ENCODE results near the gene CNN1. TPM values are rescaled to one million over a fixed set of nuclear protein-coding genes. Genes with fewer than 3 reads are reported as not detected.

CNN1 gene
- total and polyA plus RNA-seq, 2 of the 13 experiments (the other 11 are each of a cell fraction or from before 2014, with no cell fraction given): 0.70 to 1.1 TPM

DNA sequence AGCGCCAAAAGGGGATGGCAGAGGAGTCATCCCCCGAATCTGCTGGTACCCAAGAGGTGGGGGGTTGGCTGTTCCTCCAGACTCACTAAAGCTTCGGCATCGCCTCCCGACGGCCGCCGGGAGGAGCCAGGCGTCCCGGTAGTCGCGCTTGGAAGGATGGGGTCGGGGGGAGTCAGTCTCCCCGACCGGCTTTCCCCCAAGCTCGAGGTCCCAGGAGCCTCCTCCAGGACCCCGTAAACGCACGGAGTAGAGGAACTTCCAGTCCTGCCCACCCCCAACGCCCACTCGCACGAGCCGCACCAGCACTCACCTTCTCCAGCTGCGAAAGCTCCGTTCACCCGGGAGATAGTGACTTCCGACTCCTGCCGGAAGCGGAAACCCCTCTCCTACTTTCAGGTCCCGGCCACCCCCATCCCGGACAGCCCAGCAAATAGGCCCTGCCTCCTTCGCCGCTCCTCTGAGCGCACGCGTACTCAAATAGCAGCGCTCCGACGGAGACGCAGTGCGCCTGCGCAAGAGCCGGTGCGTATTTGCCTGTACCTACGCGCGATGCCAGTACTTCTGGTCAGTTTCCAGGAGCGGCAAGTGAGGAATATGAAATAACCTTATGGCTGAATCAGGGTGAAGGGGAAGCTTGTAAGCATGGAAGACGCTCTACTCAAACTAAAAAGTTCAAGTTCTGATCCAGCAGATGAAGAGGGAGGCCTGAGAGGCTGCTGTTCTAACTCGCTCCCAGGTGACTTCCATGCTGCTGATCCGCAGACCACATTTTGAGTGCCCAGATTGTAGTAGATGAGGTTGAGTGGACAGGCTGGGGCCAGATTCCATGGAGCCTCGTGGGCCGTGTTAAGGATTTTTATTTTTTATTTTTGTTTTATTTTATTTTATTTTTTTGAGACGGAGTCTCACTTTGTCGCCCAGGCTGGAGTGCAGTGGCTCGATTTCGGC, 20.5 kb downstream of the CNN1 start, which contains the start of gene ELOF1 (continued):
- TF ChIP-seq, protein P1, sequence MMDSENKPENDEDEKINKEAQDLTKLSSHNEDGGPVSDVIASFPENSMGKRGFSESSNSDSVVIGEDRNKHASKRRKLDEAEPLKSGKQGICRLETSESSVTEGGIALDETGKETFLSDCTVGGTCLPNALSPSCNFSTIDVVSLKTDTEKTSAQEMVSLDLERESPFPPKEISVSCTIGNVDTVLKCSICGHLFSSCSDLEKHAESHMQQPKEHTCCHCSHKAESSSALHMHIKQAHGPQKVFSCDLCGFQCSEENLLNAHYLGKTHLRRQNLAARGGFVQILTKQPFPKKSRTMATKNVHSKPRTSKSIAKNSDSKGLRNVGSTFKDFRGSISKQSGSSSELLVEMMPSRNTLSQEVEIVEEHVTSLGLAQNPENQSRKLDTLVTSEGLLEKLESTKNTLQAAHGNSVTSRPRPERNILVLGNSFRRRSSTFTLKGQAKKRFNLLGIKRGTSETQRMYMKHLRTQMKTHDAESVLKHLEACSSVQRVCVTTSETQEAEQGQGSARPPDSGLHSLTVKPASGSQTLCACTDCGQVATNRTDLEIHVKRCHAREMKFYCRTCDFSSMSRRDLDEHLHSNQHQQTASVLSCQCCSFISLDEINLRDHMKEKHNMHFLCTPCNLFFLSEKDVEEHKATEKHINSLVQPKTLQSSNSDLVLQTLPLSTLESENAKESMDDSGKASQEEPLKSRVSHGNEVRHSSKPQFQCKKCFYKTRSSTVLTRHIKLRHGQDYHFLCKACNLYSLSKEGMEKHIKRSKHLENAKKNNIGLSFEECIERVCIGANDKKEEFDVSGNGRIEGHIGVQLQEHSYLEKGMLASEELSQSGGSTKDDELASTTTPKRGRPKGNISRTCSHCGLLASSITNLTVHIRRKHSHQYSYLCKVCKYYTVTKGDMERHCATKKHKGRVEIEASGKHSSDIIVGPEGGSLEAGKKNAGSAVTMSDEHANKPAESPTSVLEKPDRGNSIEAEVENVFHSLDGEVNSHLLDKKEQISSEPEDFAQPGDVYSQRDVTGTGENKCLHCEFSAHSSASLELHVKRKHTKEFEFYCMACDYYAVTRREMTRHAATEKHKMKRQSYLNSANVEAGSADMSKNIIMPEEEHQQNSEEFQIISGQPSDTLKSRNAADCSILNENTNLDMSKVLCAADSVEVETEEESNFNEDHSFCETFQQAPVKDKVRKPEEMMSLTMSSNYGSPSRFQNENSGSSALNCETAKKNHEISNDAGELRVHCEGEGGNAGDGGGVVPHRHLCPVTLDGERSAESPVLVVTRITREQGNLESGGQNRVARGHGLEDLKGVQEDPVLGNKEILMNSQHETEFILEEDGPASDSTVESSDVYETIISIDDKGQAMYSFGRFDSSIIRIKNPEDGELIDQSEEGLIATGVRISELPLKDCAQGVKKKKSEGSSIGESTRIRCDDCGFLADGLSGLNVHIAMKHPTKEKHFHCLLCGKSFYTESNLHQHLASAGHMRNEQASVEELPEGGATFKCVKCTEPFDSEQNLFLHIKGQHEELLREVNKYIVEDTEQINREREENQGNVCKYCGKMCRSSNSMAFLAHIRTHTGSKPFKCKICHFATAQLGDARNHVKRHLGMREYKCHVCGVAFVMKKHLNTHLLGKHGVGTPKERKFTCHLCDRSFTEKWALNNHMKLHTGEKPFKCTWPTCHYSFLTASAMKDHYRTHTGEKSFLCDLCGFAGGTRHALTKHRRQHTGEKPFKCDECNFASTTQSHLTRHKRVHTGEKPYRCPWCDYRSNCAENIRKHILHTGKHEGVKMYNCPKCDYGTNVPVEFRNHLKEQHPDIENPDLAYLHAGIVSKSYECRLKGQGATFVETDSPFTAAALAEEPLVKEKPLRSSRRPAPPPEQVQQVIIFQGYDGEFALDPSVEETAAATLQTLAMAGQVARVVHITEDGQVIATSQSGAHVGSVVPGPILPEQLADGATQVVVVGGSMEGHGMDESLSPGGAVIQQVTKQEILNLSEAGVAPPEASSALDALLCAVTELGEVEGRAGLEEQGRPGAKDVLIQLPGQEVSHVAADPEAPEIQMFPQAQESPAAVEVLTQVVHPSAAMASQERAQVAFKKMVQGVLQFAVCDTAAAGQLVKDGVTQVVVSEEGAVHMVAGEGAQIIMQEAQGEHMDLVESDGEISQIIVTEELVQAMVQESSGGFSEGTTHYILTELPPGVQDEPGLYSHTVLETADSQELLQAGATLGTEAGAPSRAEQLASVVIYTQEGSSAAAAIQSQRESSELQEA (CRISPR knock-in tag; IDR thresholded peaks at IDR 0.05; ENCODE audit: not compliant biosample characterization): peak; percentile 25
- no peak for TF ChIP-seq ISX (CRISPR knock-in tag; conservative IDR thresholded peaks at IDR 0.05)
- TF ChIP-seq, protein P2, sequence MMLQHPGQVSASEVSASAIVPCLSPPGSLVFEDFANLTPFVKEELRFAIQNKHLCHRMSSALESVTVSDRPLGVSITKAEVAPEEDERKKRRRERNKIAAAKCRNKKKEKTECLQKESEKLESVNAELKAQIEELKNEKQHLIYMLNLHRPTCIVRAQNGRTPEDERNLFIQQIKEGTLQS (CRISPR knock-in tag; IDR thresholded peaks at IDR 0.05): no peak
- no peak for TF ChIP-seq NR2F6 (IDR thresholded peaks at IDR 0.05)
- no peak for TF ChIP-seq NR2F6 (CRISPR knock-in tag; IDR thresholded peaks at IDR 0.05)
- no peak; the same call in 1 of the 2 replicates for TF ChIP-seq ZNF556 (CRISPR knock-in tag; IDR thresholded peaks at IDR 0.05; ENCODE audit: borderline replicate concordance)
- TF ChIP-seq ZFP41 (CRISPR knock-in tag; IDR thresholded peaks at IDR 0.05; ENCODE audit: borderline replicate concordance): peak; percentile 52; the same call in 1 of the 2 replicates
- TF ChIP-seq, protein P3, sequence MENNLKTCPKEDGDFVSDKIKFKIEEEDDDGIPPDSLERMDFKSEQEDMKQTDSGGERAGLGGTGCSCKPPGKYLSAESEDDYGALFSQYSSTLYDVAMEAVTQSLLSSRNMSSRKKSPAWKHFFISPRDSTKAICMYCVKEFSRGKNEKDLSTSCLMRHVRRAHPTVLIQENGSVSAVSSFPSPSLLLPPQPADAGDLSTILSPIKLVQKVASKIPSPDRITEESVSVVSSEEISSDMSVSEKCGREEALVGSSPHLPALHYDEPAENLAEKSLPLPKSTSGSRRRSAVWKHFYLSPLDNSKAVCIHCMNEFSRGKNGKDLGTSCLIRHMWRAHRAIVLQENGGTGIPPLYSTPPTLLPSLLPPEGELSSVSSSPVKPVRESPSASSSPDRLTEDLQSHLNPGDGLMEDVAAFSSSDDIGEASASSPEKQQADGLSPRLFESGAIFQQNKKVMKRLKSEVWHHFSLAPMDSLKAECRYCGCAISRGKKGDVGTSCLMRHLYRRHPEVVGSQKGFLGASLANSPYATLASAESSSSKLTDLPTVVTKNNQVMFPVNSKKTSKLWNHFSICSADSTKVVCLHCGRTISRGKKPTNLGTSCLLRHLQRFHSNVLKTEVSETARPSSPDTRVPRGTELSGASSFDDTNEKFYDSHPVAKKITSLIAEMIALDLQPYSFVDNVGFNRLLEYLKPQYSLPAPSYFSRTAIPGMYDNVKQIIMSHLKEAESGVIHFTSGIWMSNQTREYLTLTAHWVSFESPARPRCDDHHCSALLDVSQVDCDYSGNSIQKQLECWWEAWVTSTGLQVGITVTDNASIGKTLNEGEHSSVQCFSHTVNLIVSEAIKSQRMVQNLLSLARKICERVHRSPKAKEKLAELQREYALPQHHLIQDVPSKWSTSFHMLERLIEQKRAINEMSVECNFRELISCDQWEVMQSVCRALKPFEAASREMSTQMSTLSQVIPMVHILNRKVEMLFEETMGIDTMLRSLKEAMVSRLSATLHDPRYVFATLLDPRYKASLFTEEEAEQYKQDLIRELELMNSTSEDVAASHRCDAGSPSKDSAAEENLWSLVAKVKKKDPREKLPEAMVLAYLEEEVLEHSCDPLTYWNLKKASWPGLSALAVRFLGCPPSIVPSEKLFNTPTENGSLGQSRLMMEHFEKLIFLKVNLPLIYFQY (CRISPR knock-in tag; IDR thresholded peaks at IDR 0.05; ENCODE audit: borderline replicate concordance): no peak; the same call in 1 of the 2 replicates
- TF ChIP-seq, protein P4, sequence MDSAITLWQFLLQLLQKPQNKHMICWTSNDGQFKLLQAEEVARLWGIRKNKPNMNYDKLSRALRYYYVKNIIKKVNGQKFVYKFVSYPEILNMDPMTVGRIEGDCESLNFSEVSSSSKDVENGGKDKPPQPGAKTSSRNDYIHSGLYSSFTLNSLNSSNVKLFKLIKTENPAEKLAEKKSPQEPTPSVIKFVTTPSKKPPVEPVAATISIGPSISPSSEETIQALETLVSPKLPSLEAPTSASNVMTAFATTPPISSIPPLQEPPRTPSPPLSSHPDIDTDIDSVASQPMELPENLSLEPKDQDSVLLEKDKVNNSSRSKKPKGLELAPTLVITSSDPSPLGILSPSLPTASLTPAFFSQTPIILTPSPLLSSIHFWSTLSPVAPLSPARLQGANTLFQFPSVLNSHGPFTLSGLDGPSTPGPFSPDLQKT (CRISPR knock-in tag; IDR thresholded peaks at IDR 0.05; ENCODE audit: borderline replicate concordance): no peak
- TF ChIP-seq THAP7 (CRISPR knock-in tag; IDR thresholded peaks at IDR 0.05): 0 out of 2 replicates have a peak, but pooled peaks have one; percentile 48
- TF ChIP-seq ZKSCAN8 (CRISPR knock-in tag; IDR thresholded peaks at IDR 0.05; ENCODE audit: borderline replicate concordance): no peak
- no peak for TF ChIP-seq NFYB (CRISPR knock-in tag; IDR thresholded peaks at IDR 0.05)
- TF ChIP-seq HOXA7 (CRISPR knock-in tag; IDR thresholded peaks at IDR 0.05): no peak
- peak; percentile 62; the same call in 1 of the 2 replicates for TF ChIP-seq ZNF792 (CRISPR knock-in tag; IDR thresholded peaks at IDR 0.05)

All from HepG2 (cell line).